Fibroblast of lung (primary cell): Measurements from ENCODE around the gene EPB41L5. TPM values are rescaled to one million over a fixed set of nuclear protein-coding genes. Genes with fewer than 3 reads are reported as not detected.

Experiments
- DNase-seq, 2 donors: peaks; one replicate each; pipeline versions ENCODE4 v3.0.0 to v3.0.0-alpha.2; 2010; ENCODE audit warnings: low read depth in 2 of 2
- H2AFZ ChIP-seq: 2 replicates; pipeline ENCODE4 v1.5.1; 2012; ENCODE audit warnings: low read length, control low read depth, inconsistent platforms
- H3K27ac ChIP-seq: 2 replicates; pipeline ENCODE4 v1.5.1; 2011; ENCODE audit warnings: low read length, control low read depth; ENCODE audit not compliant: insufficient read depth
- H3K27me3 ChIP-seq: 2 replicates; pipeline ENCODE4 v1.5.1; 2011; ENCODE audit warnings: mild to moderate bottlenecking, low read length; ENCODE audit not compliant: control insufficient read depth, insufficient read depth
- H3K36me3 ChIP-seq: 2 replicates; pipeline ENCODE4 v1.5.1; 2011; ENCODE audit warnings: low read length; ENCODE audit not compliant: control insufficient read depth, insufficient read depth
- H3K4me1 ChIP-seq: 2 replicates; pipeline ENCODE4 v1.5.1; 2011; ENCODE audit warnings: low read length; ENCODE audit not compliant: control insufficient read depth, insufficient read depth; ENCODE audit errors: extremely low read depth
- H3K4me2 ChIP-seq: 2 replicates; pipeline ENCODE4 v1.5.1; 2011; ENCODE audit warnings: low read length, control low read depth; ENCODE audit not compliant: insufficient read depth; ENCODE audit errors: extremely low read depth
- H3K4me3 ChIP-seq, 4 experiments: fragments of 200-600 bp in 1 of 4; sonication (generic) in 1 of 4; replicated peaks in 1 of 4; 2 replicates each; pipeline ENCODE4 v1.5.1; 2011 to 2016; ENCODE audit warnings: low read length in 4 of 4, low read depth in 3 of 4, mild to moderate bottlenecking in 3 of 4, control low read depth in 2 of 4, inconsistent platforms in 1 of 4, mixed read lengths in 1 of 4; ENCODE audit not compliant: insufficient read depth in 1 of 4; ENCODE audit errors: control extremely low read depth in 1 of 4
- H3K79me2 ChIP-seq: 2 replicates; pipeline ENCODE4 v1.5.1; 2012; ENCODE audit warnings: mild to moderate bottlenecking, low read length, inconsistent platforms; ENCODE audit not compliant: control insufficient read depth, insufficient read depth
- H3K9ac ChIP-seq: 2 replicates; pipeline ENCODE4 v1.5.1; 2011; ENCODE audit warnings: mild to moderate bottlenecking, low read length, control low read depth; ENCODE audit not compliant: insufficient read depth
- H3K9me3 ChIP-seq: 2 replicates; pipeline ENCODE4 v1.5.1; 2012; ENCODE audit warnings: low read depth, low read length; ENCODE audit not compliant: control insufficient read depth, insufficient read depth
- H4K20me1 ChIP-seq: 2 replicates; pipeline ENCODE4 v1.5.1; 2011; ENCODE audit warnings: low read length; ENCODE audit not compliant: control insufficient read depth, insufficient read depth; ENCODE audit errors: extremely low read depth
- EZH2 ChIP-seq: IDR thresholded peaks from 2 replicates; pipeline ENCODE4 v1.5.1; 2012; ENCODE audit warnings: low read length, control low read depth, mild to moderate bottlenecking; ENCODE audit errors: missing control alignments
- polyA plus RNA-seq, 2 donors: library from polyadenylated mRNA; depleted of rRNA in 1 of 2; stranded (reverse) in 1 of 2; unstranded in 1 of 2; fragments of >200 nt; gene quantifications; 2 replicates each; pipeline ENCODE4 v1.2.1, GENCODE V29; 2011 to 2012; ENCODE audit warnings: missing spikeins in 1 of 2
- total RNA-seq: library from RNA; depleted of rRNA; stranded (reverse); fragments of >200 nt; gene quantifications from 2 replicates; pipeline ENCODE4 v1.2.1, GENCODE V29; 2014
- TF ChIP-seq, protein P1 (sequence below), 2 donors: IDR thresholded peaks in 1 of 2; conservative IDR thresholded peaks in 1 of 2; 1 replicate in 1 of 2; 2 replicates in 1 of 2; pipeline ENCODE4 v1.5.1; 2011 to 2012; ENCODE audit warnings: low read length in 2 of 2, control low read depth in 1 of 2, inconsistent platforms in 1 of 2, low read depth in 1 of 2, mild to moderate bottlenecking in 1 of 2

EPB41L5 gene
- total and polyA plus RNA-seq, 2 donors (not counting 1 experiment from before 2014, with no cell fraction given), result 10.6 to 16.2 TPM

- Histone ChIP-seq H3K4me1 (no peaks in the 10 kb centered on the region), H3K9me3 (no peaks in the 10 kb centered on the region), H3K4me2 (no peak overlapping the region), H3K4me3 (no peak overlapping the region), H3K27ac (no peak overlapping the region), H3K9ac (no peak overlapping the region), H3K79me2 (no peaks in the 10 kb centered on the region), H3K36me3 (no peaks in the 10 kb centered on the region), H4K20me1 (no peaks in the 10 kb centered on the region), H3K27me3 (no peaks in the 10 kb centered on the region), H2AFZ (no peak overlapping the region)
- DNase-seq, result no peak
- TF ChIP-seq EZH2, result no peak
- TF ChIP-seq, protein P1, sequence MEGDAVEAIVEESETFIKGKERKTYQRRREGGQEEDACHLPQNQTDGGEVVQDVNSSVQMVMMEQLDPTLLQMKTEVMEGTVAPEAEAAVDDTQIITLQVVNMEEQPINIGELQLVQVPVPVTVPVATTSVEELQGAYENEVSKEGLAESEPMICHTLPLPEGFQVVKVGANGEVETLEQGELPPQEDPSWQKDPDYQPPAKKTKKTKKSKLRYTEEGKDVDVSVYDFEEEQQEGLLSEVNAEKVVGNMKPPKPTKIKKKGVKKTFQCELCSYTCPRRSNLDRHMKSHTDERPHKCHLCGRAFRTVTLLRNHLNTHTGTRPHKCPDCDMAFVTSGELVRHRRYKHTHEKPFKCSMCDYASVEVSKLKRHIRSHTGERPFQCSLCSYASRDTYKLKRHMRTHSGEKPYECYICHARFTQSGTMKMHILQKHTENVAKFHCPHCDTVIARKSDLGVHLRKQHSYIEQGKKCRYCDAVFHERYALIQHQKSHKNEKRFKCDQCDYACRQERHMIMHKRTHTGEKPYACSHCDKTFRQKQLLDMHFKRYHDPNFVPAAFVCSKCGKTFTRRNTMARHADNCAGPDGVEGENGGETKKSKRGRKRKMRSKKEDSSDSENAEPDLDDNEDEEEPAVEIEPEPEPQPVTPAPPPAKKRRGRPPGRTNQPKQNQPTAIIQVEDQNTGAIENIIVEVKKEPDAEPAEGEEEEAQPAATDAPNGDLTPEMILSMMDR (conservative IDR thresholded peaks at IDR 0.05 in 1 of 2, IDR thresholded peaks at IDR 0.05 in 1 of 2; ENCODE audit: low read depth in 1 of 2, low read length in 2 of 2), result no peak
Observed at GRCh38 chr2:120140866-120141265, 128.0 kb downstream of the EPB41L5 start.

DNA sequence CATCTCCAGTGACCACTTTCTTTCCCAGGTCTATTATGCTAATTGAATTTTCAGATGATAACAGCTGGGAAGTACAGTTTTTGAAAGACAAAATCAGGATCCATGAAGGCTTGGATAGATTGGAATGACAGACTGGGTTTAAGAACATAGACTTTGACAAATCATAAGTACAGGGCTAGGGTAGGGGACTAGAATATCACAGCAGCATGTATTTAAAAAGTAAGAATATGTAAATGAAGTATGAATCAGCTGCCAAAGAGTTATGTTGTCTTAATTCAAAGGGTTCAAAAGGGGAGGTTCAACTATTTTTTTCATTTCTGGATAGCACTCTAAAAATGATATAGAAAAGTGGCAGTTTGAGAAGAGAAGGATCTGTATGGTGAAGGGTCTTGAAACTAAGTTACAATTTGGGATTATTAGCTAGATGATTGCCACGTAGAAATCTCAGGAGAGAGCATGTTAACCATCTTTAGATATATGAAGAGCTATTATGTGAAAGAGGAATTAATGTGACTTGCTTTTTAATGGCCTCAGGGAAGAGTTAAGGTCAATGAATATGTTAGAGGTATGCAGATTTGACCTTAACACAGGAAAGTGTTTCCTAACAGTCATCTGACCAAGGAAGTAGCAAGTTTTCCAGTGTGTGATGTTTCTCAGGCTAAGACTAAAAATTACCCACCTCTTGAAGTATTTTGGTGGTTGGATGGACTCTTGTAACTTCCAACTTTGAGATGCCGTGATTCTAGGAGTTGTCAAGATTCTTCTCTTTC lies 128.6 kb downstream of the EPB41L5 start:
- no peak overlapping the region for H3K4me3 ChIP-seq
- H3K79me2 ChIP-seq, result no peaks in the 10 kb centered on the region
- H2AFZ ChIP-seq, result no peak overlapping the region
- no peak for DNase-seq
- H3K9ac ChIP-seq, result no peak overlapping the region
- no peaks in the 10 kb centered on the region for H3K27me3 ChIP-seq
- H3K9me3 ChIP-seq, result no peaks in the 10 kb centered on the region
- TF ChIP-seq, protein P1 (conservative IDR thresholded peaks at IDR 0.05 in 1 of 2, IDR thresholded peaks at IDR 0.05 in 1 of 2; ENCODE audit: low read depth in 1 of 2, low read length in 2 of 2), result no peak
- TF ChIP-seq EZH2, result no peak
- H3K4me1 ChIP-seq, result no peaks in the 10 kb centered on the region
- H3K4me2 ChIP-seq, result no peak overlapping the region
- no peaks in the 10 kb centered on the region for H4K20me1 ChIP-seq
- no peaks in the 10 kb centered on the region for H3K36me3 ChIP-seq
- H3K27ac ChIP-seq, result no peak overlapping the region

- Histone ChIP-seq H3K27ac (no peak overlapping the region), H2AFZ (no peak overlapping the region), H3K9me3 (no peaks in the 10 kb centered on the region), H3K4me2 (no peak overlapping the region), H3K27me3 (no peaks in the 10 kb centered on the region), H3K36me3 (no peaks in the 10 kb centered on the region), H3K9ac (no peak overlapping the region), H3K4me1 (no peaks in the 10 kb centered on the region), H3K4me3 (no peak overlapping the region), H4K20me1 (no peaks in the 10 kb centered on the region), H3K79me2 (no peaks in the 10 kb centered on the region)
- no peak for DNase-seq
- TF ChIP-seq, protein P1 (conservative IDR thresholded peaks at IDR 0.05 in 1 of 2, IDR thresholded peaks at IDR 0.05 in 1 of 2; ENCODE audit: low read depth in 1 of 2, low read length in 2 of 2), result no peak
- no peak for TF ChIP-seq EZH2
Observed at GRCh38 chr2:120142528-120143219, 129.8 kb downstream of the EPB41L5 start.
